OCI-LY1 (cell line): ENCODE measurements around the gene FOSB.

Source experiments
- CTCF ChIP-seq: fragments of 200-600 bp; sonication (generic), shearing (Covaris generic); IDR thresholded peaks from 2 replicates; pipeline ENCODE4 v1.5.1; 2017; ENCODE audit warnings: mild to moderate bottlenecking, antibody characterized with exemption, low read length, moderate library complexity, mixed read lengths
- EZH2 ChIP-seq: fragments of 200-600 bp; sonication (generic), shearing (Covaris generic); IDR thresholded peaks from 2 replicates; pipeline ENCODE4 v1.8.0; 2017; ENCODE audit warnings: borderline replicate concordance, mixed run types, mild to moderate bottlenecking, antibody characterized with exemption, low read length, moderate library complexity, mixed read lengths

- TF ChIP-seq CTCF (no peak), EZH2 (no peak)
Observed at GRCh38 chr19:45442778-45443461, 24.9 kb upstream of the FOSB start.
